Activated naive CD4-positive, alpha-beta T cell treated with Interleukin-2 at 50 U/mL for 16 hours (primary cell): ENCODE data around the gene HEPACAM2.

Source experiments
- DNase-seq: peaks from one replicate; pipeline ENCODE4 v3.0.0-alpha.2; 2020

HEPACAM2 gene

GRCh38 chr7:93146472-93147141 lies 79.7 kb downstream of the HEPACAM2 start:
- no peak for DNase-seq

- no peak for DNase-seq
Observed at GRCh38 chr7:93146036-93146435, 80.2 kb downstream of the HEPACAM2 start.

- DNase-seq, result no peak
Observed at GRCh38 chr7:93145354-93145753, 80.9 kb downstream of the HEPACAM2 start.

- no peak for DNase-seq
Observed at GRCh38 chr7:93142127-93142526, 84.1 kb downstream of the HEPACAM2 start.

GRCh38 chr7:93140582-93141191 lies 85.6 kb downstream of the HEPACAM2 start:
- DNase-seq, result no peak

GRCh38 chr7:93138576-93138975 lies 87.7 kb downstream of the HEPACAM2 start:
- no peak for DNase-seq
